IPS-NIHi11 (cell line): Measurements from ENCODE around the gene DNASE1.

Experiments
- DNase-seq: peaks from one replicate; pipeline ENCODE4 v3.0.0; 2012; ENCODE audit warnings: mixed read lengths, low spot score

DNASE1 gene

GRCh38 chr16:3696425-3697218 is 42.1 kb downstream of the DNASE1 start:
- DNase-seq: no peak

- no peak for DNase-seq
Observed at GRCh38 chr16:3698941-3699340, 44.5 kb downstream of the DNASE1 start.

GRCh38 chr16:3701531-3701930 is 47.0 kb downstream of the DNASE1 start:
- no peak for DNase-seq

GRCh38 chr16:3702082-3702481 is 47.6 kb downstream of the DNASE1 start:
- DNase-seq: no peak

- DNase-seq: no peak
Observed at GRCh38 chr16:3706253-3707012, 51.9 kb downstream of the DNASE1 start.
